ENCODE data around the gene RAB29.

DNA sequence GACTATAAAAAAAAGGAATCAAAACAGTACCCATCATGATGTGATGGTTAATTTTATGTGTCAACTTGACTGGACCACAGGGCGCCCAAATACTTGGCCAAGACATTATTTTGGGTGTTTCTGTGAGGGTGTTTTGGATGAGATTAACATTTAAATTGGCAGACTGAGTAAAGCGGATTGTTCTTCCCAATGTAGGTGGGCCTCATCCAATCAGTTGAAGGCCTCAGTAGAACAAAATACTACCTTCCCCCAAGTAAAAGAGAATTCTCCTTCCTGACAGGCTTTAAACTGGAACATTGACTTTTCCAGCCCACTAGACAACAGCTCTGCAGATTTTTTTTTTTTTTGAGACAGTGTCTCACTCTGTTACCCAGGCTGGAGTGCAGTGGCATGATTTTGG, 10.7 kb downstream of the RAB29 start:
- TF ChIP-seq EZH2phosphoT487 (IDR thresholded peaks at IDR 0.05; ENCODE audit: insufficient read depth, low read depth) (no peak), EZH2 (IDR thresholded peaks at IDR 0.05; ENCODE audit: insufficient read depth, poor library complexity, severe bottlenecking) (no peak)

All from GM23248 (cell line).